ENCODE data around the gene PDS5B. TPM values are rescaled to one million over a fixed set of nuclear protein-coding genes. Genes with fewer than 3 reads are reported as not detected.

Gene PDS5B
- total and polyA plus RNA-seq, 10 donors, result 4.5 to 65.9 (median 50.9) TPM

- peaks cover 0 to 16% (median 5%) of the 10 kb centered on the region in 6 donors for H3K4me1 ChIP-seq
- no peak overlapping the region for H3K4me3 ChIP-seq
- H3K9me3 ChIP-seq, result peaks cover 0 to 8% (median 2%) of the 10 kb centered on the region in 8 donors
- no peak for DNase-seq
- TF ChIP-seq CTCF (IDR thresholded peaks at IDR 0.05 in 8 of 11, conservative IDR thresholded peaks at IDR 0.05 in 3 of 11), result no peak
- no peak for TF ChIP-seq POLR2AphosphoS5 (IDR thresholded peaks at IDR 0.05)
- TF ChIP-seq POLR2A (IDR thresholded peaks at IDR 0.05), result no peak
- H3K27me3 ChIP-seq (replicated peaks in 1 of 7), result no peaks in the 10 kb centered on the region
- intact Hi-C loops (cut with DNase I; ENCODE audit: low total_unique reads), result no loop called here
- no peak overlapping the region for H3K27ac ChIP-seq
- H3K36me3 ChIP-seq, result peaks cover 0 to 61% (median 23%) of the 10 kb centered on the region in 6 donors
Observed at GRCh38 chr13:32779119-32779518, 192.9 kb downstream of the PDS5B start.

- Histone ChIP-seq H3K27me3 (replicated peaks in 1 of 7) (no peaks in the 10 kb centered on the region), H3K27ac (no peak overlapping the region), H3K36me3 (peaks cover 0 to 35% (median 15%) of the 10 kb centered on the region in 6 donors), H3K4me3 (no peak overlapping the region), H3K9me3 (peaks cover 0 to 8% (median 2%) of the 10 kb centered on the region in 8 donors), H3K4me1 (peaks cover 0 to 18% (median 5%) of the 10 kb centered on the region in 6 donors)
- no peak for DNase-seq
- WGBS, 5 donors, result 97 to 100% (median 99%) methylated on average over 2 of the region's 2 CpGs
- TF ChIP-seq CTCF (IDR thresholded peaks at IDR 0.05 in 8 of 11, conservative IDR thresholded peaks at IDR 0.05 in 3 of 11), result no peak
- TF ChIP-seq POLR2AphosphoS5 (IDR thresholded peaks at IDR 0.05), result no peak
- TF ChIP-seq POLR2A (IDR thresholded peaks at IDR 0.05), result no peak
- intact Hi-C loops (cut with DNase I; ENCODE audit: low total_unique reads), result no loop called here
Observed at GRCh38 chr13:32781906-32782305, 195.7 kb downstream of the PDS5B start.

- DNase-seq, result no peak
- 10 to 23% (median 11%) methylated on average over 3 of the region's 3 CpGs for WGBS, 5 donors
- Histone ChIP-seq H3K27ac (no peak overlapping the region), H3K27me3 (replicated peaks in 1 of 7) (no peaks in the 10 kb centered on the region), H3K9me3 (peaks cover 0 to 8% (median 2%) of the 10 kb centered on the region in 8 donors), H3K4me3 (no peak overlapping the region), H3K4me1 (peaks cover 0 to 18% (median 5%) of the 10 kb centered on the region in 6 donors), H3K36me3 (peaks cover 0 to 28% (median 15%) of the 10 kb centered on the region in 6 donors)
- no peak for TF ChIP-seq POLR2A (IDR thresholded peaks at IDR 0.05)
- TF ChIP-seq CTCF (IDR thresholded peaks at IDR 0.05 in 8 of 11, conservative IDR thresholded peaks at IDR 0.05 in 3 of 11), result no peak
- no peak for TF ChIP-seq POLR2AphosphoS5 (IDR thresholded peaks at IDR 0.05)
- intact Hi-C loops (cut with DNase I; ENCODE audit: low total_unique reads), result no loop called here
Observed at GRCh38 chr13:32783067-32783466, 196.8 kb downstream of the PDS5B start.

- H3K4me1 ChIP-seq, result peaks cover 0 to 20% (median 10%) of the 10 kb centered on the region in 6 donors
- H3K27ac ChIP-seq, result no peak overlapping the region
- no peaks in the 10 kb centered on the region for H3K9me3 ChIP-seq
- H3K36me3 ChIP-seq, result peaks cover 0 to 8% (median 0%) of the 10 kb centered on the region in 6 donors
- H3K27me3 ChIP-seq (replicated peaks in 1 of 7), result no peaks in the 10 kb centered on the region
- DNase-seq, result no peak
- WGBS, 5 donors, result 92 to 99% (median 95%) methylated on average over 3 of the region's 3 CpGs
- no peak overlapping the region for H3K4me3 ChIP-seq
- intact Hi-C loops (cut with DNase I; ENCODE audit: low total_unique reads), result no loop called here
- TF ChIP-seq POLR2AphosphoS5 (IDR thresholded peaks at IDR 0.05), result no peak
- no peak for TF ChIP-seq POLR2A (IDR thresholded peaks at IDR 0.05)
- no peak for TF ChIP-seq CTCF (IDR thresholded peaks at IDR 0.05 in 8 of 11, conservative IDR thresholded peaks at IDR 0.05 in 3 of 11)
Observed at GRCh38 chr13:32790731-32791130, 204.5 kb downstream of the PDS5B start.

Data from spleen (tissue), 11 donors.